ENCODE results near the gene WNT1. TPM values are rescaled to one million over a fixed set of nuclear protein-coding genes. Genes with fewer than 3 reads are reported as not detected.

WNT1 gene
- total RNA-seq, 2 experiments from 2014 or later: not detected

- peaks cover 30% of the 10 kb centered on the region for H3K4me1 Mint-ChIP-seq
- H3K4me3 Mint-ChIP-seq: no peak overlapping the region
- peaks cover 14% of the 10 kb centered on the region for H3K36me3 Mint-ChIP-seq
Measured at GRCh38 chr12:48954841-48955501, 23.2 kb upstream of the WNT1 start.

GRCh38 chr12:48956279-48957140 is 21.6 kb upstream of the WNT1 start:
- Mint-ChIP-seq H3K4me1 (peaks cover 30% of the 10 kb centered on the region), H3K9me3 (no peaks in the 10 kb centered on the region), H3K27ac (peak overlapping the region; percentile 89), H3K4me3 (peak overlapping the region; percentile 92), H3K27me3 (peaks cover 7% of the 10 kb centered on the region), H3K36me3 (peaks cover 14% of the 10 kb centered on the region)
- peak; percentile 32 for DNase-seq

More at GRCh38 chr12:48954841-48955501, 23.2 kb upstream of the WNT1 start:
- H3K9me3 Mint-ChIP-seq: no peaks in the 10 kb centered on the region
- H3K27ac Mint-ChIP-seq: no peak overlapping the region
- no peak for DNase-seq
- peaks cover 7% of the 10 kb centered on the region for H3K27me3 Mint-ChIP-seq

GRCh38 chr12:48957141-48958048 is 20.7 kb upstream of the WNT1 start, which contains the start of gene ARF3:
TSS of gene ARF3 (minus strand) at chr12:48957487. CDS start at chr12:48941095, 16,392 bp downstream.
- Mint-ChIP-seq H3K9me3 (no peaks in the 10 kb centered on the region), H3K4me3 (peak within 1 kb of the TSS; percentile 92), H3K27me3 (peaks cover 7% of the 10 kb centered on the region), H3K36me3 (peaks cover 13% of the 10 kb centered on the region), H3K27ac (peak within 1 kb of the TSS; percentile 89), H3K4me1 (peaks cover 29% of the 10 kb centered on the region)
- DNase-seq: peak; percentile 93

GRCh38 chr12:48958049-48958388 is 20.1 kb upstream of the WNT1 start:
- Mint-ChIP-seq H3K9me3 (no peaks in the 10 kb centered on the region), H3K27me3 (peaks cover 7% of the 10 kb centered on the region), H3K4me1 (peaks cover 27% of the 10 kb centered on the region), H3K4me3 (peak overlapping the region; percentile 92), H3K36me3 (peaks cover 11% of the 10 kb centered on the region), H3K27ac (no peak overlapping the region)
- no peak for DNase-seq

- Mint-ChIP-seq H3K27ac (no peak overlapping the region), H3K9me3 (no peaks in the 10 kb centered on the region), H3K4me3 (no peak overlapping the region), H3K4me1 (peaks cover 16% of the 10 kb centered on the region), H3K36me3 (peaks cover 5% of the 10 kb centered on the region), H3K27me3 (peaks cover 11% of the 10 kb centered on the region)
- DNase-seq: no peak
Measured at GRCh38 chr12:48960834-48961233, 17.3 kb upstream of the WNT1 start.

GRCh38 chr12:48961331-48961730 is 16.8 kb upstream of the WNT1 start:
- peaks cover 11% of the 10 kb centered on the region for H3K27me3 Mint-ChIP-seq
- peaks cover 11% of the 10 kb centered on the region for H3K4me1 Mint-ChIP-seq
- no peak overlapping the region for H3K27ac Mint-ChIP-seq
- no peaks in the 10 kb centered on the region for H3K36me3 Mint-ChIP-seq
- H3K4me3 Mint-ChIP-seq: no peak overlapping the region
- DNase-seq: no peak
- H3K9me3 Mint-ChIP-seq: no peaks in the 10 kb centered on the region

GRCh38 chr12:48961801-48962200 is 16.3 kb upstream of the WNT1 start:
- no peak for DNase-seq
- H3K4me3 Mint-ChIP-seq: no peak overlapping the region
- peaks cover 6% of the 10 kb centered on the region for H3K4me1 Mint-ChIP-seq
- no peaks in the 10 kb centered on the region for H3K9me3 Mint-ChIP-seq
- H3K27me3 Mint-ChIP-seq: peaks cover 11% of the 10 kb centered on the region
- no peak overlapping the region for H3K27ac Mint-ChIP-seq
- no peaks in the 10 kb centered on the region for H3K36me3 Mint-ChIP-seq

- H3K27me3 Mint-ChIP-seq: peaks cover 8% of the 10 kb centered on the region
- H3K36me3 Mint-ChIP-seq: no peaks in the 10 kb centered on the region
- H3K4me1 Mint-ChIP-seq: peaks cover 13% of the 10 kb centered on the region
- H3K9me3 Mint-ChIP-seq: no peaks in the 10 kb centered on the region
- no peak overlapping the region for H3K27ac Mint-ChIP-seq
- no peak overlapping the region for H3K4me3 Mint-ChIP-seq
- DNase-seq: no peak
Measured at GRCh38 chr12:48965298-48965838, 12.8 kb upstream of the WNT1 start.

GRCh38 chr12:48966177-48966895 is 11.8 kb upstream of the WNT1 start:
- H3K36me3 Mint-ChIP-seq: no peaks in the 10 kb centered on the region
- peaks cover 23% of the 10 kb centered on the region for H3K4me1 Mint-ChIP-seq
- DNase-seq: no peak
- no peak overlapping the region for H3K4me3 Mint-ChIP-seq
- no peaks in the 10 kb centered on the region for H3K9me3 Mint-ChIP-seq
- no peak overlapping the region for H3K27ac Mint-ChIP-seq
- H3K27me3 Mint-ChIP-seq: peaks cover 17% of the 10 kb centered on the region

GRCh38 chr12:48967991-48968390 is 10.1 kb upstream of the WNT1 start:
- Mint-ChIP-seq H3K27ac (no peak overlapping the region), H3K9me3 (no peaks in the 10 kb centered on the region), H3K36me3 (no peaks in the 10 kb centered on the region), H3K27me3 (peaks cover 34% of the 10 kb centered on the region), H3K4me1 (peaks cover 32% of the 10 kb centered on the region), H3K4me3 (no peak overlapping the region)
- no peak for DNase-seq

- Mint-ChIP-seq H3K4me1 (peaks cover 33% of the 10 kb centered on the region), H3K9me3 (no peaks in the 10 kb centered on the region), H3K36me3 (no peaks in the 10 kb centered on the region), H3K27ac (no peak overlapping the region), H3K4me3 (no peak overlapping the region), H3K27me3 (peaks cover 39% of the 10 kb centered on the region)
- no peak for DNase-seq
Measured at GRCh38 chr12:48968467-48968866, 9.7 kb upstream of the WNT1 start.

- Mint-ChIP-seq H3K27me3 (peaks cover 47% of the 10 kb centered on the region), H3K4me1 (peaks cover 33% of the 10 kb centered on the region), H3K27ac (no peak overlapping the region), H3K9me3 (no peaks in the 10 kb centered on the region), H3K36me3 (no peaks in the 10 kb centered on the region), H3K4me3 (no peak overlapping the region)
- DNase-seq: no peak
Measured at GRCh38 chr12:48969160-48969771, 8.9 kb upstream of the WNT1 start.

- H3K9me3 Mint-ChIP-seq: no peaks in the 10 kb centered on the region
- peaks cover 33% of the 10 kb centered on the region for H3K4me1 Mint-ChIP-seq
- no peak overlapping the region for H3K27ac Mint-ChIP-seq
- peaks cover 54% of the 10 kb centered on the region for H3K27me3 Mint-ChIP-seq
- H3K4me3 Mint-ChIP-seq: no peak overlapping the region
- DNase-seq: peak; percentile 52
- H3K36me3 Mint-ChIP-seq: no peaks in the 10 kb centered on the region
Measured at GRCh38 chr12:48969833-48970701, 8.1 kb upstream of the WNT1 start.

All from activated naive CD8-positive, alpha-beta T cell treated with anti-CD3 and anti-CD28 coated beads for 36 hours (primary cell).